ENCODE measurements around the gene FAM24B. TPM values are rescaled to one million over a fixed set of nuclear protein-coding genes. Genes with fewer than 3 reads are reported as not detected.

Gene FAM24B
- total RNA-seq, 4 donors from 2014 or later, result 3.7 to 7.1 (median 4.9) TPM; not detected in 1

DNA sequence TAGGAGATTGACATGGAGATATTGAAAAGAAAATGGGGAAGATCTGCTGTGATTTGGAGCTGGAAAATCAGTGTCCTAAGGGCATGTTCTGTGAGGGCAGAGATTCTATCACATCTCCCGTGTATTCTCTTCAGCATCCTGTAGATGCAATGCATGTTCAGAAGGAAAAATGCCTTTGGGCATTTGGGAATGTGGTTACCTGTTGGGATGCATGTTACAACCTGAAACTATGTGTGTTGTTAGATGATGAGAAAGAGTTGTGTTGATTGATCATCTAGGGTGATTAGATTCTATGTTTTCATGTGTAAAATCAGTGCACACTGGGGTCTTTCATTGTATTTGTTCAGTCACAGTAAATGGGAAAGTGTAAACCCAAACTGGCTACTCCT lies 48.4 kb downstream of the FAM24B start:
- no peaks in the 10 kb centered on the region for H3K9me3 ChIP-seq
- H3K36me3 ChIP-seq, result no peaks in the 10 kb centered on the region
- no peaks in the 10 kb centered on the region for H3K4me1 ChIP-seq
- intact Hi-C loops (cut with DNase I; ENCODE audit: low total_unique reads), result no loop called here
- peaks cover 4% of the 10 kb centered on the region for H3K27me3 ChIP-seq
- 92 to 100% methylated on average over 1 of the region's 1 CpG for WGBS, 2 donors (ENCODE audit: low coverage in 1 of 2)
- no peak for DNase-seq
- no peak overlapping the region for H3K27ac ChIP-seq
- in situ Hi-C loops (cut with MboI; ENCODE audit: low pct_ligation_motif_present in 1 of 4, low pct_unique_long_range_greater_than_20kb in 1 of 4, low sequenced_read_pairs in 3 of 4), result no loop called here
- H3K4me3 ChIP-seq, result no peak overlapping the region
- TF ChIP-seq POLR2AphosphoS5 (IDR thresholded peaks at IDR 0.05) (no peak), POLR2A (IDR thresholded peaks at IDR 0.05) (no peak), EP300 (IDR thresholded peaks at IDR 0.05; ENCODE audit: low read depth) (no peak), CTCF (IDR thresholded peaks at IDR 0.05) (no peak)

- in situ Hi-C loops (cut with MboI; ENCODE audit: low pct_ligation_motif_present in 1 of 4, low pct_unique_long_range_greater_than_20kb in 1 of 4, low sequenced_read_pairs in 3 of 4) (no loop called here), intact Hi-C loops (cut with DNase I; ENCODE audit: low total_unique reads) (no loop called here)
- no peak for DNase-seq
- H3K36me3 ChIP-seq, result no peaks in the 10 kb centered on the region
- H3K4me1 ChIP-seq, result no peaks in the 10 kb centered on the region
- H3K4me3 ChIP-seq, result no peak overlapping the region
- no peak for TF ChIP-seq CTCF (IDR thresholded peaks at IDR 0.05)
- no peak for TF ChIP-seq POLR2AphosphoS5 (IDR thresholded peaks at IDR 0.05)
- TF ChIP-seq EP300 (IDR thresholded peaks at IDR 0.05; ENCODE audit: low read depth), result no peak
- TF ChIP-seq POLR2A (IDR thresholded peaks at IDR 0.05), result no peak
- peaks cover 4% of the 10 kb centered on the region for H3K27me3 ChIP-seq
- H3K9me3 ChIP-seq, result no peaks in the 10 kb centered on the region
- 90 to 95% methylated on average over 4 to 7 of the region's 7 CpGs for WGBS, 2 donors (ENCODE audit: low coverage in 1 of 2)
- no peak overlapping the region for H3K27ac ChIP-seq
These were observed 49.0 kb downstream of the FAM24B start for GRCh38 chr10:122830273-122830964.

GRCh38 chr10:122829454-122829853 lies 49.9 kb downstream of the FAM24B start:
- intact Hi-C loops (cut with DNase I; ENCODE audit: low total_unique reads), result no loop called here
- TF ChIP-seq EP300 (IDR thresholded peaks at IDR 0.05; ENCODE audit: low read depth) (no peak), POLR2A (IDR thresholded peaks at IDR 0.05) (no peak), POLR2AphosphoS5 (IDR thresholded peaks at IDR 0.05) (no peak), CTCF (IDR thresholded peaks at IDR 0.05) (no peak)
- no peaks in the 10 kb centered on the region for H3K9me3 ChIP-seq
- in situ Hi-C loops (cut with MboI; ENCODE audit: low pct_ligation_motif_present in 1 of 4, low pct_unique_long_range_greater_than_20kb in 1 of 4, low sequenced_read_pairs in 3 of 4), result no loop called here
- no peak overlapping the region for H3K4me3 ChIP-seq
- H3K27ac ChIP-seq, result no peak overlapping the region
- no peaks in the 10 kb centered on the region for H3K36me3 ChIP-seq
- DNase-seq, result no peak
- peaks cover 8% of the 10 kb centered on the region for H3K27me3 ChIP-seq
- 88% methylated on average over 8 of the region's 8 CpGs; no CpG with 5 or more reads in 1 of the 2 donors for WGBS, 2 donors (ENCODE audit: low coverage in 1 of 2)
- H3K4me1 ChIP-seq, result no peaks in the 10 kb centered on the region

DNA sequence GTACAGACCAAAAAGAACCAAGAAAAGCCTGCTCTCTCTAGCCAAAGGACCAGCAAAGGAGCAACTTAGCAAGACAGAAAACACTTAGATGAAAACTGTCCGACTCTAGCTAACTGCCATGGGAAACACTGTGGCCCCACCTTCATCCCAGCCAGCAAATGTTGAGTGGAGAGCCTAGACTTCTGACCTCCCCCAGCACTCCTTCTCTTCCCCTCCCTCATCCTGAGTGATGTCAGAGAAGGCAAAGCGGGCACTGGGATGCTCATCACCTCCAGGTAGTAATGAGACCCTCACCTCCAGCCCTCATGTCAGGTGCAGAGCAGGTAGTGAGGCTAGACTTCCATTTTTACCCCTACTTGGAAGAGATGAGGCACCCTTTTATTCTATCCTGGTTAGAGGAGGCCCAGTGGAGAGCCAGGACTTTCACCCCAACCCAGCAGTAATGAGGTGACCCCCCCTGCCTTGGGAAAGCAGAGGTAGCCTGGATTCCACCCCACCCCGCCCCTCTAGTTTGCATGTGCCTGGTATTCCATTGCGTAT lies 50.6 kb downstream of the FAM24B start:
- H3K27me3 ChIP-seq, result peaks cover 12% of the 10 kb centered on the region
- 75 to 78% methylated on average over 1 to 4 of the region's 4 CpGs for WGBS, 2 donors (ENCODE audit: low coverage in 1 of 2)
- intact Hi-C loops (cut with DNase I; ENCODE audit: low total_unique reads), result no loop called here
- H3K36me3 ChIP-seq, result no peaks in the 10 kb centered on the region
- no peaks in the 10 kb centered on the region for H3K9me3 ChIP-seq
- no peak overlapping the region for H3K4me3 ChIP-seq
- H3K4me1 ChIP-seq, result no peaks in the 10 kb centered on the region
- TF ChIP-seq CTCF (IDR thresholded peaks at IDR 0.05) (no peak), POLR2A (IDR thresholded peaks at IDR 0.05) (no peak), EP300 (IDR thresholded peaks at IDR 0.05; ENCODE audit: low read depth) (no peak), POLR2AphosphoS5 (IDR thresholded peaks at IDR 0.05) (no peak)
- no peak for DNase-seq
- in situ Hi-C loops (cut with MboI; ENCODE audit: low pct_ligation_motif_present in 1 of 4, low pct_unique_long_range_greater_than_20kb in 1 of 4, low sequenced_read_pairs in 3 of 4), result no loop called here
- no peak overlapping the region for H3K27ac ChIP-seq

Data from transverse colon (tissue), 4 donors.